ENCODE results near the gene CUL4A. TPM values are rescaled to one million over a fixed set of nuclear protein-coding genes. Genes with fewer than 3 reads are reported as not detected.

CUL4A gene
- total RNA-seq, 1 experiment from 2014 or later = 91.0 TPM

GRCh38 chr13:113169277-113170272, 39.8 kb upstream of the CUL4A start:
- H4K20me1 ChIP-seq (ENCODE audit: insufficient read depth) = no peaks in the 10 kb centered on the region
- H3K27me3 ChIP-seq (ENCODE audit: insufficient read depth, low read depth) = no peaks in the 10 kb centered on the region
- DNase-seq = no peak
- TF ChIP-seq EZH2 (IDR thresholded peaks at IDR 0.05; ENCODE audit: low read depth) (no peak), CTCF (conservative IDR thresholded peaks at IDR 0.05) (no peak)
- no peak overlapping the region for H3K4me3 ChIP-seq
- peaks cover 7% of the 10 kb centered on the region; the same call in 1 of the 2 replicates for H3F3A ChIP-seq (ENCODE audit: insufficient read depth, low read depth)
- H3K9me3 ChIP-seq (ENCODE audit: insufficient read depth, low read depth) = no peaks in the 10 kb centered on the region
- H3K36me3 ChIP-seq (ENCODE audit: low read depth) = no peaks in the 10 kb centered on the region; the same call in 1 of the 2 replicates
- intact Hi-C loops (cut with micrococcal nuclease; ENCODE audit: unreplicated experiment) = no loop called here
- H3K9me2 ChIP-seq (ENCODE audit: insufficient read depth) = no peaks in the 10 kb centered on the region
- POLR2A ChIA-PET (ENCODE audit: unreplicated experiment) = no interaction called here
- H2AFZ ChIP-seq = no peak overlapping the region
- no peak overlapping the region for H3K4me2 ChIP-seq
- H3K4me1 ChIP-seq (replicated peaks; ENCODE audit: insufficient read depth) = no peaks in the 10 kb centered on the region
- CTCF ChIA-PET = no interaction called here
- H3K27ac ChIP-seq = no peak overlapping the region
- BruUV-seq (replicated peaks) = no TSS peak
- H3K79me2 ChIP-seq (ENCODE audit: low read depth) = no peaks in the 10 kb centered on the region

GRCh38 chr13:113170511-113170910, 38.9 kb upstream of the CUL4A start:
- Histone ChIP-seq H3K9me3 (ENCODE audit: insufficient read depth, low read depth) (no peaks in the 10 kb centered on the region), H2AFZ (no peak overlapping the region), H3F3A (ENCODE audit: insufficient read depth, low read depth) (peaks cover 7% of the 10 kb centered on the region; the same call in 1 of the 2 replicates), H3K9me2 (ENCODE audit: insufficient read depth) (no peaks in the 10 kb centered on the region), H3K27me3 (ENCODE audit: insufficient read depth, low read depth) (no peaks in the 10 kb centered on the region), H3K79me2 (ENCODE audit: low read depth) (no peaks in the 10 kb centered on the region), H3K27ac (no peak overlapping the region), H3K4me2 (no peak overlapping the region), H4K20me1 (ENCODE audit: insufficient read depth) (no peaks in the 10 kb centered on the region), H3K4me1 (replicated peaks; ENCODE audit: insufficient read depth) (no peaks in the 10 kb centered on the region), H3K36me3 (ENCODE audit: low read depth) (peaks cover 5% of the 10 kb centered on the region; the same call in 1 of the 2 replicates), H3K4me3 (no peak overlapping the region)
- POLR2A ChIA-PET (ENCODE audit: unreplicated experiment) = no interaction called here
- BruUV-seq (replicated peaks) = no TSS peak
- DNase-seq = no peak
- CTCF ChIA-PET = no interaction called here
- no peak for TF ChIP-seq EZH2 (IDR thresholded peaks at IDR 0.05; ENCODE audit: low read depth)
- TF ChIP-seq CTCF (conservative IDR thresholded peaks at IDR 0.05) = no peak
- intact Hi-C loops (cut with micrococcal nuclease; ENCODE audit: unreplicated experiment) = no loop called here

- Histone ChIP-seq H3K4me1 (replicated peaks; ENCODE audit: insufficient read depth) (no peaks in the 10 kb centered on the region), H3K36me3 (ENCODE audit: low read depth) (peaks cover 5% of the 10 kb centered on the region; the same call in 1 of the 2 replicates), H3K27ac (no peak overlapping the region), H2AFZ (no peak overlapping the region), H3K79me2 (ENCODE audit: low read depth) (no peaks in the 10 kb centered on the region), H3F3A (ENCODE audit: insufficient read depth, low read depth) (peaks cover 7% of the 10 kb centered on the region; the same call in 1 of the 2 replicates), H4K20me1 (ENCODE audit: insufficient read depth) (no peaks in the 10 kb centered on the region), H3K9me2 (ENCODE audit: insufficient read depth) (no peaks in the 10 kb centered on the region), H3K27me3 (ENCODE audit: insufficient read depth, low read depth) (no peaks in the 10 kb centered on the region), H3K4me2 (no peak overlapping the region), H3K9me3 (ENCODE audit: insufficient read depth, low read depth) (no peaks in the 10 kb centered on the region), H3K4me3 (no peak overlapping the region)
- CTCF ChIA-PET = no interaction called here
- POLR2A ChIA-PET (ENCODE audit: unreplicated experiment) = no interaction called here
- TF ChIP-seq EZH2 (IDR thresholded peaks at IDR 0.05; ENCODE audit: low read depth) = no peak
- TF ChIP-seq CTCF (conservative IDR thresholded peaks at IDR 0.05) = no peak
- intact Hi-C loops (cut with micrococcal nuclease; ENCODE audit: unreplicated experiment) = no loop called here
- no peak for DNase-seq
- BruUV-seq (replicated peaks) = no TSS peak
Measured at GRCh38 chr13:113171250-113172125, 37.9 kb upstream of the CUL4A start.
